K562 (cell line): ENCODE data around the gene MTG1. TPM values are rescaled to one million over a fixed set of nuclear protein-coding genes. Genes with fewer than 3 reads are reported as not detected.

Experiments used
- ATAC-seq: fragments of 200-7000 bp; cut with Tn5 transposase; 3 replicates; pipeline ENCODE4 v1.9.1; 2020; ENCODE audit warnings: moderate library complexity
- BruUV-seq: library from RNA; stranded (reverse); fragments of 400-500 nt; replicated peaks from 2 replicates; lab custom pipeline; 2021; lab: Mats Ljungman, UMichigan
- CTCF ChIA-PET: fragments of 300-600 bp; formaldehyde crosslinking; extraction: SDS; loops from one replicate; lab custom pipeline; 2021; ENCODE audit warnings: low intra/inter-chr PET ratio; lab: Yijun Ruan, JAX
- POLR2A ChIA-PET: fragments of 300-600, 350-650 bp; sonication (Branson Sonifier 250); formaldehyde crosslinking; extraction: SDS; loops from one replicate; lab custom pipeline; 2021; ENCODE audit warnings: antibody characterized with exemption, inconsistent platforms; lab: Yijun Ruan, JAX
- DNase-seq, 4 experiments: peaks; one replicate each; pipeline versions ENCODE4 v3.0.0 to v3.0.0-alpha.2; 2011 to 2018; ENCODE audit warnings: low spot score in 3 of 4, mixed read lengths in 3 of 4; ENCODE audit errors: extremely low read depth in 1 of 4
- FAIRE-seq: peaks from 2 replicates; lab custom pipeline; 2011; peaks lifted over from hg19 to GRCh38; lab: Jason Lieb, UNC
- H2AFZ ChIP-seq: 2 replicates; pipeline ENCODE4 v1.6.0; 2011; ENCODE audit warnings: low read depth, low read length, control low read depth, inconsistent platforms
- H3K27ac ChIP-seq: fragments of 200-600 bp; 3 replicates; pipeline ENCODE4 v1.8.0; 2011; ENCODE audit warnings: low read depth, mild to moderate bottlenecking, control low read depth, inconsistent platforms, low read length, moderate library complexity, mixed read lengths; ENCODE audit errors: extremely low read depth
- H3K27me3 ChIP-seq, 2 experiments: fragments of 300-600 bp in 1 of 2; 2 replicates in 1 of 2; 3 replicates in 1 of 2; pipeline versions ENCODE4 v1.6.0 to v1.8.0; 2011; ENCODE audit warnings: inconsistent platforms in 2 of 2, low read length in 2 of 2, mild to moderate bottlenecking in 1 of 2, mixed read lengths in 1 of 2, moderate library complexity in 1 of 2; ENCODE audit not compliant: control insufficient read depth in 2 of 2, insufficient read depth in 2 of 2
- H3K36me3 ChIP-seq: fragments of 300-600 bp; 3 replicates; pipeline ENCODE4 v1.8.0; 2011; ENCODE audit warnings: mild to moderate bottlenecking, low read length, inconsistent platforms; ENCODE audit not compliant: control insufficient read depth, insufficient read depth
- H3K4me1 ChIP-seq, 2 experiments: fragments of 200-600 bp in 1 of 2; replicated peaks in 1 of 2; 2 replicates in 1 of 2; 3 replicates in 1 of 2; pipeline versions ENCODE4 v1.5.1 to v1.8.0; 2011; ENCODE audit warnings: inconsistent platforms in 2 of 2, low read length in 2 of 2, mild to moderate bottlenecking in 1 of 2, mixed read lengths in 1 of 2, moderate library complexity in 1 of 2; ENCODE audit not compliant: control insufficient read depth in 2 of 2, insufficient read depth in 2 of 2
- H3K4me2 ChIP-seq: 2 replicates; pipeline ENCODE4 v1.6.1; 2011; ENCODE audit warnings: low read length, control low read depth, inconsistent platforms, mixed read lengths; ENCODE audit not compliant: insufficient read depth
- H3K4me3 ChIP-seq: fragments of 200-600 bp; sonication (generic), shearing (Covaris generic); 2 replicates; pipeline ENCODE4 v1.5.1; 2016; ENCODE audit warnings: control low read depth, inconsistent platforms
- H3K79me2 ChIP-seq: fragments of 200-600 bp; 3 replicates; pipeline ENCODE4 v1.8.0; 2011; ENCODE audit warnings: low read length, inconsistent platforms; ENCODE audit not compliant: control insufficient read depth, insufficient read depth
- H3K9ac ChIP-seq, 2 experiments: 2 replicates each; pipeline versions ENCODE4 v1.6.0 to v1.6.1; 2011; ENCODE audit warnings: low read depth in 2 of 2, low read length in 2 of 2, control low read depth in 1 of 2, inconsistent platforms in 1 of 2, mild to moderate bottlenecking in 1 of 2, mixed read lengths in 1 of 2; ENCODE audit not compliant: insufficient read depth in 1 of 2
- H3K9me1 ChIP-seq: one replicate; pipeline ENCODE4 v1.6.0; 2011; ENCODE audit warnings: inconsistent platforms, mild to moderate bottlenecking, low read length, moderate library complexity; ENCODE audit not compliant: control insufficient read depth, insufficient read depth
- H3K9me3 ChIP-seq: replicated peaks from 2 replicates; pipeline ENCODE4 v1.5.1; 2011; ENCODE audit warnings: low read depth, low read length, inconsistent platforms; ENCODE audit not compliant: control insufficient read depth, insufficient read depth
- H4K20me1 ChIP-seq: replicated peaks from 2 replicates; pipeline ENCODE4 v1.6.1; 2011; ENCODE audit warnings: low read length, inconsistent platforms, mixed read lengths; ENCODE audit not compliant: control insufficient read depth, insufficient read depth
- EHMT2 ChIP-seq: fragments of 450-650 bp; IDR thresholded peaks from 2 replicates; pipeline ENCODE4 v1.6.1; 2018; ENCODE audit warnings: antibody characterized with exemption
- FOXK1 ChIP-seq: sonication (generic); formaldehyde crosslinking; IDR thresholded peaks from 2 replicates; pipeline ENCODE4 v1.8.0; 2022; ENCODE audit warnings: missing genetic modification reagents, mild to moderate bottlenecking, borderline replicate concordance
- HLTF ChIP-seq: fragments of 450-650 bp; IDR thresholded peaks from 2 replicates; pipeline ENCODE4 v1.6.1; 2016
- SREBF1 ChIP-seq: fragments of 150-350 bp; IDR thresholded peaks from 2 replicates; pipeline ENCODE4 v1.6.1; 2014; ENCODE audit warnings: antibody characterized with exemption, low read depth, low read length, borderline replicate concordance
- ZC3H8 ChIP-seq: fragments of 450-650 bp; IDR thresholded peaks from 2 replicates; pipeline ENCODE4 v1.6.1; 2017
- ZNF41 ChIP-seq: fragments of 250-450 bp; sonication (Bioruptor Pico); conservative IDR thresholded peaks from 2 replicates; pipeline ENCODE4 v1.4.0; 2020; ENCODE audit warnings: mild to moderate bottlenecking
- WGBS: fragments of 100-300 bp; shearing (Covaris generic); methylation state at CpG from one replicate; pipeline ENCODE4 v1.1.6; 2016; ENCODE audit warnings: low coverage, mixed read lengths; ENCODE audit not compliant: insufficient coverage; ENCODE audit errors: missing lambda C conversion rate; 5-methylcytosine and 5-hydroxymethylcytosine counted together
- in situ Hi-C: fragments of 300-500 bp; cut with MboI; formaldehyde crosslinking; loops from 4 replicates; pipeline ENCODE4 v1.15.0; 2018; ENCODE audit warnings: inconsistent platforms, mixed read lengths
- intact Hi-C: fragments of 100-400 bp; cut with micrococcal nuclease; formaldehyde crosslinking; loops from 2 replicates; pipeline ENCODE4 v1.14.2; 2022
- polyA plus RNA-seq, 8 experiments: library from polyadenylated mRNA; depleted of rRNA in 4 of 8; stranded (reverse) in 5 of 8; unstranded in 3 of 8; fragments of >200 nt; fragmentation: Nextera tagmentation in 2 of 8; fragmentation: Illumina TruSeq in 1 of 8; extraction: Ambion mirVana in 2 of 8; extraction: Trizol in 1 of 8; gene quantifications; 2 replicates each; pipeline versions ENCODE4 v1.2.1 to v1.2.3, GENCODE V29; 2011 to 2014; ENCODE audit warnings: inconsistent platforms in 1 of 8, missing spikeins in 1 of 8
- total RNA-seq, 7 experiments: library from RNA; depleted of rRNA in 6 of 7; stranded (reverse); fragments of >200 nt in 6 of 7; fragmentation: Illumina TruSeq in 2 of 7; extraction: Trizol in 2 of 7; gene quantifications; 2 replicates each; pipeline versions ENCODE4 v1.2.1 to v1.2.3, GENCODE V29; 2011 to 2021; ENCODE audit warnings: low replicate concordance in 1 of 7
- TF ChIP-seq, protein P1 (sequence below): fragments of 250-450 bp; sonication (Bioruptor Pico); IDR thresholded peaks from 2 replicates; pipeline ENCODE4 v1.5.0; 2020; ENCODE audit warnings: mild to moderate bottlenecking, borderline replicate concordance
- TF ChIP-seq, protein P2 (sequence below): fragments of 450-650 bp; IDR thresholded peaks from 2 replicates; pipeline ENCODE4 v1.6.1; 2017; ENCODE audit warnings: antibody characterized with exemption

The MTG1 gene
- total and polyA plus RNA-seq, 9 of the 15 experiments (the other 6 are each of a cell fraction or from before 2014, with no cell fraction given): 2.8 to 28.2 (median 15.4) TPM

DNA sequence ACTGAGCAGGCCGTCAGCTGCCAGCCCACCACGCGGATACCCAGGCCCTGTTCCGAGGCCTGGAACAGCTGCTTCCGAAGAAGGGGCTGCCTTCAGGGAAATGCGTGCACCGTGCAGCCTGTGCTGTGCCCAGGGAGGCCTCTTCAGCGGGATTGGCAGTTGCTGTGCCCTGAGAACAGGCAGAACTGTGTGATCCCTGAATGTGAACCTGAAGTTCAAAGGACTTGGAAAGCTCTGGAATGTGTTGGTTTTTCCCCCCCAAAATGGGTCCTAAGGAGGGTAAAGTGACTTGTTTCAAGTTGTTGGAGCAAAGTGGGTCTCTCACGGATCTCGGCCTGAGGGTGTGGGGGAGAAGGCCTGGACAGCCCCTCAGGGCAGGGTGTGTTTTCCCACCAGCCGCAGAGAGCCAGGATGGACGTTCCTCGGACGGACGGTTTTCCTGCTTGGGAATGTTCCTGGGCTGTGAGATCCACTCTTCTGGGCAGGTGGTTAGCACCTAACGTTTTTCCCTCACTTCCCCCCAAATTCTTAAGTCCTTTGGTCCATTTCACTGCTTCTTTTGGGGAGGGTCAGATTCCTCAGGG, 28.4 kb downstream of the MTG1 start:
- POLR2A ChIA-PET: no interaction called here
- Histone ChIP-seq H3K9me1 (no peaks in the 10 kb centered on the region), H3K9me3 (no peaks in the 10 kb centered on the region), H4K20me1 (no peaks in the 10 kb centered on the region), H3K79me2 (no peaks in the 10 kb centered on the region), H3K4me2 (no peak overlapping the region), H3K27ac (no peak overlapping the region), H2AFZ (no peak overlapping the region), H3K36me3 (no peaks in the 10 kb centered on the region), H3K4me3 (no peak overlapping the region), H3K9ac (no peak overlapping the region), H3K27me3 (no peaks in the 10 kb centered on the region), H3K4me1 (no peaks in the 10 kb centered on the region)
- intact Hi-C loops (no loop called here), in situ Hi-C loops (no loop called here)
- no TSS peak for BruUV-seq
- no peak for ATAC-seq
- CTCF ChIA-PET: no interaction called here
- 88% methylated on average over 13 of the region's 16 CpGs for WGBS
- TF ChIP-seq ZNF41: no peak
- TF ChIP-seq FOXK1 (CRISPR knock-in tag): no peak
- no peak for FAIRE-seq
- no peak for DNase-seq

DNA sequence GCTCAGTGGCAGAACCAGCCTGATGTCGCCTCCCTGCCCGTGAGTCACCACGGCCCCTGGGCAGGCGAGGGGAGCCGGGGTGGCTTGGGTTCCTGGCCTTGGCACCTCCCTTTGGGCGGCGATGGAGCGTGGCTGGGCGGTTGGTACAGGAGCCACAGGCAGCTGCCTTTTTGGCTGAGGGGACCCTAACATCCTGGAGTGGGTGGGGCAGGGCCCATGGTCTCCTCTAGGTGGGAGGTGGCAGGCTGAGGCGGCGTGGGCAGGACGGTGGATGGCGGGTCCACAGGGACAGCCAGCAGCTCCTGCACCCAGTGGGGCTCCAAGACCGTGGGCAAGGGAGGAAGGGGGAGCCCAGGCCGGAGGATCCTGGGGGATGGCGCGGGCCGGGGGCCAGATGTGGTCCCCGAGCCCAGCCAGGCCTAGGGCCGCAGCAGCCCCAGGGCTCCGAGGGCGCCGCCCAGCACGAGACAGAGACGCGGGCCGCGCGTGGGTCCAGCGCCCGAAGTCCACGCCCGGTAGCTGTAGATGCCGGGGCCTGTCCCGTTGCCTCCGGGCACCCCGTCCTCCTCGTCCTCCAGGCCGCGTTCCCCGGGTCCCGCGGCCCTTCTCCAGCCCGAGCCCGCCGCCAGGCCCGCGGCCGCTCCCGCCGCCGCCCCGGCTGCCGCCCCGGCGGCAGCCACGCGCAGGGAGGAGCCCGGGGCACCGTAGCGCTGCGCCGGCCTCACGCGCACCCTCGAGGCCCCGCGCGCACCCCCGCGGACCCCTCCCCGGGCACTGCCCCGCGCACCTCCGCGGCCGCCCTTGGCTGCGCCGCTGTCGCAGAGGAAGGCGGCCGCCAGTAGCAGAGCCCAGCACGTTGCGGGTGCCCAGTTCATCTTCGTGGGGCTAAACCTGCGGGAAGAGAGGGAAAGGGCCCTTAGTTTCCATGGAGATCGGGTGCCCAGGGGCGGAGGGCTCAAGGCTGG, 29.1 kb downstream of the MTG1 start:
- FAIRE-seq (no peak), ATAC-seq (no peak), DNase-seq (no peak)
- Histone ChIP-seq H3K9ac (no peak overlapping the region), H3K9me1 (no peaks in the 10 kb centered on the region), H3K36me3 (no peaks in the 10 kb centered on the region), H3K4me1 (no peaks in the 10 kb centered on the region), H3K4me3 (no peak overlapping the region), H3K79me2 (no peaks in the 10 kb centered on the region), H3K27me3 (no peaks in the 10 kb centered on the region), H2AFZ (no peak overlapping the region), H3K27ac (no peak overlapping the region), H4K20me1 (no peaks in the 10 kb centered on the region), H3K9me3 (no peaks in the 10 kb centered on the region), H3K4me2 (no peak overlapping the region)
- 95% methylated on average over 12 of the region's 88 CpGs for WGBS
- CTCF ChIA-PET: no interaction called here
- intact Hi-C loops: no loop called here
- POLR2A ChIA-PET: no interaction called here
- no TSS peak for BruUV-seq
- in situ Hi-C loops: no loop called here
- TF ChIP-seq EHMT2 (no peak), HLTF (no peak), ZC3H8 (no peak), SREBF1 (no peak)
- TF ChIP-seq, protein P1, sequence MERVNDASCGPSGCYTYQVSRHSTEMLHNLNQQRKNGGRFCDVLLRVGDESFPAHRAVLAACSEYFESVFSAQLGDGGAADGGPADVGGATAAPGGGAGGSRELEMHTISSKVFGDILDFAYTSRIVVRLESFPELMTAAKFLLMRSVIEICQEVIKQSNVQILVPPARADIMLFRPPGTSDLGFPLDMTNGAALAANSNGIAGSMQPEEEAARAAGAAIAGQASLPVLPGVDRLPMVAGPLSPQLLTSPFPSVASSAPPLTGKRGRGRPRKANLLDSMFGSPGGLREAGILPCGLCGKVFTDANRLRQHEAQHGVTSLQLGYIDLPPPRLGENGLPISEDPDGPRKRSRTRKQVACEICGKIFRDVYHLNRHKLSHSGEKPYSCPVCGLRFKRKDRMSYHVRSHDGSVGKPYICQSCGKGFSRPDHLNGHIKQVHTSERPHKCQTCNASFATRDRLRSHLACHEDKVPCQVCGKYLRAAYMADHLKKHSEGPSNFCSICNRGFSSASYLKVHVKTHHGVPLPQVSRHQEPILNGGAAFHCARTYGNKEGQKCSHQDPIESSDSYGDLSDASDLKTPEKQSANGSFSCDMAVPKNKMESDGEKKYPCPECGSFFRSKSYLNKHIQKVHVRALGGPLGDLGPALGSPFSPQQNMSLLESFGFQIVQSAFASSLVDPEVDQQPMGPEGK: no peak
- TF ChIP-seq, protein P2, sequence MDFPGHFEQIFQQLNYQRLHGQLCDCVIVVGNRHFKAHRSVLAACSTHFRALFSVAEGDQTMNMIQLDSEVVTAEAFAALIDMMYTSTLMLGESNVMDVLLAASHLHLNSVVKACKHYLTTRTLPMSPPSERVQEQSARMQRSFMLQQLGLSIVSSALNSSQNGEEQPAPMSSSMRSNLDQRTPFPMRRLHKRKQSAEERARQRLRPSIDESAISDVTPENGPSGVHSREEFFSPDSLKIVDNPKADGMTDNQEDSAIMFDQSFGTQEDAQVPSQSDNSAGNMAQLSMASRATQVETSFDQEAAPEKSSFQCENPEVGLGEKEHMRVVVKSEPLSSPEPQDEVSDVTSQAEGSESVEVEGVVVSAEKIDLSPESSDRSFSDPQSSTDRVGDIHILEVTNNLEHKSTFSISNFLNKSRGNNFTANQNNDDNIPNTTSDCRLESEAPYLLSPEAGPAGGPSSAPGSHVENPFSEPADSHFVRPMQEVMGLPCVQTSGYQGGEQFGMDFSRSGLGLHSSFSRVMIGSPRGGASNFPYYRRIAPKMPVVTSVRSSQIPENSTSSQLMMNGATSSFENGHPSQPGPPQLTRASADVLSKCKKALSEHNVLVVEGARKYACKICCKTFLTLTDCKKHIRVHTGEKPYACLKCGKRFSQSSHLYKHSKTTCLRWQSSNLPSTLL: no peak
